GM21717 (cell line): Measurements from ENCODE around the gene TBX6.

Experiments used
- ATAC-seq: cut with Tn5 transposase; IDR thresholded peaks from one replicate; pipeline ENCODE4 v1.9.1; 2021; ENCODE audit warnings: mild to moderate bottlenecking, moderate library complexity; ENCODE audit not compliant: unreplicated experiment

Gene TBX6

DNA sequence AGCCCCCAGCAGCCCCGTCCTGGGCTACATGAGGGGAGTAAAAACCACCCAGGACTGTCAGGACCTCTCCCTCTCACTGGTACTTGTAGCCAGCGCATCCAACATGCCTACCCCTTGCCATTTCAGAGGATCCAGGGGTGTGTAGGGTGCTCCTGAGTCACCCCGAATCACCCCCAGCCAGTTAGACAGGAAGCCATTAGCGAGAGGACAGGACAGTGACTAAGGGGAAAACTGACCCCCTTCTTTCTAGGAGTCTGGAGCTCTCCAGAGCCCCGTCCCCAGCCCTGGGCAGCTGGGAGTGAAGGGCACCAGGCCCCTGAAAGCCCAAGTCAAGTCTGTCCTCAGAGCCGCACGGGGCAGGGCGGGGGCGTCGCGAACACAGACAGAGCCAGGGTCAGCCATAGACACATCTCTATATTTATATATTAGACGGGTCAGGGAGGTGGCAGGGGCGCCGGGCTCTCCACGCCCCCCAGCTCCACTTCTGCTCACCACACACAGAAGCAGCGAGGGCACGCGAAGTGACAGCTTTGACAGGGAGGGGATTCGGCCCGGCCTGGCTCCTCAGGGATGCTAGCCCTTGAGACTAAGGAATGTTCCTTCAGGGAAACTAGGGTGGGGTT is 22.1 kb upstream of the TBX6 start:
- ATAC-seq: no peak

- ATAC-seq: no peak
Observed at GRCh38 chr16:30113031-30113710, 21.4 kb upstream of the TBX6 start, which contains the start of gene GDPD3. Gene GDPD3, minus strand, starts transcription at chr16:30113537. Its CDS starts 59 bp downstream, at chr16:30113478.

GRCh38 chr16:30112197-30113030 is 20.7 kb upstream of the TBX6 start:
- no peak for ATAC-seq

GRCh38 chr16:30110661-30111060 is 18.9 kb upstream of the TBX6 start:
- no peak for ATAC-seq

GRCh38 chr16:30108059-30108850 is 16.5 kb upstream of the TBX6 start:
- ATAC-seq: no peak

- ATAC-seq: no peak
Observed at GRCh38 chr16:30104492-30104891, 12.8 kb upstream of the TBX6 start.

DNA sequence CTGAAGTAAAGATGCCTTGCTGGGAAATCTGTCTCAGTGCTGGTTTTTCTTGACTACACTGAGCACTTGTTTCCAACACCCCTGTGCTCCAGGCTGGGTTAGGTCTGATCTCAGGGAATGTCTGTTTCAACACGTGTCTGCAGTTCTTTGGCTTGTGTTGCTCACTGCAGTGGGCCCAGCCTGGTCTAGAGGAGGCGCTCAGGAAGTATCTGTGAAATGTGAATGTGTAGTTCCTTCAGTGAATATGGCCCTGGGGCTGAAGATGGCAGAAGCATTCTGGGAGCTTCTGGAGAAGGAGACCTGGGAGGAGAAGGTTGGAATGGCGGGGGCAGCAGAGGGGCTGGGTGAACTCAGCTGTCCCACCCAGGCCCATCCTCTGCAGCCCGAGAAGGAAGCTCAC is 12.4 kb upstream of the TBX6 start:
- ATAC-seq: no peak

DNA sequence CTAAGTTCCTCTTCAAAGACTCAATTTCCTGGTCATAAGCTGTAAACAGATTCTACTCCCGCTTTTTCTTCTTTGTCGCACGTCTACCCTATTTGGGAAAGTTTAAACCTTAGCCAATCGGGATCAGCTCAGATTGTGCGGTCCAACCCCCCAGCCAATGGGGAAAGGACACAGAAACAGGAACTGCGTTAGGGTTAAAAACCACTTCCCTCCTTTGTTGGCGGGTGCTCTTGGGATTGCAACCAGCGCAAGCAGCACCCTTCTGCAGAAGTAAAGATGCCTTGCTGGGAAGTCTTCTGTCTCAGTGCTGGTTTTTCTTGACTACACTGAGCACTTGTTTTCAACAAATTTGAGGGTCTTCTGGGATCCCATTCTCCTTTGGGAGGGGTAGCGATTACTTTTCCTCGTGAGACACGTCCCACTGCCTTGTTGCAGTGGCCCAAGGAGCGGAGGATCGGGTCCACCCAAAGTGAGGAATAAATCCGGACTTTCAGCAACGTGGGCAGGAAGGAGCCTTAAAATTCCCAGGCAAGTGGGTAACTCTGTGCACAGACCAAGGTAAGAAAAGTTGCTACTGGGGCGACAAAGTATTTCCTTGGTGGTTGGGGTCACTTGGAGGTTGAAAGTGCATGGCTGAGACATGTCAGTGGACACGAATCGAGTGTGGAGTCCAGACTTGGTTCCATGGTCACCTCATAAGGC is 5.3 kb upstream of the TBX6 start:
- ATAC-seq: no peak

DNA sequence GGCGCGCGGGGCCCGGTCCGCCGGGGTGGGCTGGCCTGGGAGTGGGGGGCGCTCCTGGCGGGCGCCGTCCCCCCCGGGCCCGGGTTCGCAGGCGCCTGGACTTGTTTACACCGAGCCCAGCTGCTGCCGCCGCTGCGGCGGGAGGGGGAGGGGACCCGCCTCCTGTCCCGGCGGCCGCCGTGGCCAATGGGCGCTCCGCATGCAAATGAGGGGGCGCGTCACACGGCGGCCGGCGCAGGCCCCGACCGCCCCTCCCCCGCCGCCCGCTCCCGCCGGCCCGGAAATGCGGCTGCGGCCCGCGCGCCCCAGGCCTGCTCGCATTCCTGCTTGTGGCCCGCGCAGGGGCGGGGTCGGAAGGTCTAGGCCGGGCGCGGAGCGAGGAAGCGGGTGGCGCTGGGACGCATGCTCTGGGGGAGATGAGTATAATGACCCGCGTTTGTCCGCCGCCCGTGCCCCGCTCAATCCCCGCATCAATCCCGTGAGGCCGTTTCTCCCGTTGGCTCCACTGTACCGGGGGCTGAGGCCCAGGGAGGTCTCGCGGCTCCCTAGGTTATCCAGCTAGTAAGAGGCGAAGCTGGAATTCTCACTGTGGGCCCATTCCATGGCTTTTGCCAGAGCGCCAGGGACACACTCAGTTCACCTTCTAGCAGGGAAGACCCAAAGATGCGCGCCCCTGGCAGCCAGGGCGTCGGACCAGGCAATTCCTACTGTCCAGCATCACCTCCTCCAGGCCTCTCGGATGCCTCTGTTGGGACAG is 4.6 kb upstream of the TBX6 start, which contains the start of gene YPEL3:
Gene YPEL3 (minus strand): TSS at position 109 of the 757 bp plus-strand sequence. CDS start 731 bp downstream, outside the sequence.
- peak; percentile 33 for ATAC-seq

DNA sequence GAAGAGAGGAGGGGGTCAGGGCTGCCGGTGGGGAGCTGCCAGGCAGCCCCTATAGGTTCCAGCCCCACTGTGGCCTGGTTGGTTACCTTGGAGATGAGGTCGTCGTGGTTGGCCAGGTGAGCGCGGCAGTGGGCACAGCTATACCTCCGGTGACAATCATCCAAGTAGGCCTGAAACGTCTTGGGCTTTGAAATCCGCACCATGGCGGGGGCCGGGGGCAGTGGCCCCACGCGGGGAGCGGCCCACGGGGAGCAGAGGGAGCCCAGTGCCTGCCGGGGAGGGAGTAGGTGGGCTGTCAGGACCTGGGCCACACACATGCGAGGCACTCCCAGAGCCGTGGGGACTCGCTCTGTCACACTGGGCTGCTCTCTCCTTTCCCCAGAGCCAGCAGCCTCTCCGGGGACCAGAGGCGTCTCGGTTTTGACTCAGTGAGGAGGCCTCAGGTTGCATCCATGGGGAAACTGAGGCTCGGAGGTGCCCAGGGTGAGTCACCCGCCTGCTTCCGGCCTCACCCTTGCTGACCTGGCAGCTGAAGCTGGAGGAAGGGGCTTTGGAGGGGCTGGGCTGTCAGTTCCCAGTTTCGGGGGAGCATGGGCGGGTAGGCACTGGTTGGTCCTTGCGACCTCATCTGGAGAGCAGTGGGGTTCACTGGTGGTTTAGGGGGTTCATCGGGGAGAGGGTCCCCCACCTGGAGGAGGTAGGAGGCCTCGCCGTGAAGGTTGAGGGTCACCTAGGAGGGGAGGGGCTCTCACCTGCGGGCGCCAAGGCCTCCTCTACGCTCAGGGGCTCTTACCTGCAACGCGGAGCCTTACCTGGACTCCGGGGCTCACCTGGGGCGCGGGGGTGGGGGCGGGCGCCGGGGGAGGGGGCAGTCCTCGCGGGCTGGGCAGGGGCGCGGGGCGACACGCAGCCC is 3.7 kb upstream of the TBX6 start:
- ATAC-seq: no peak

GRCh38 chr16:30094541-30095165 is 2.9 kb upstream of the TBX6 start:
- ATAC-seq: no peak

- peak; percentile 39 for ATAC-seq
Observed at GRCh38 chr16:30092373-30093010, 768 bp upstream of the TBX6 start.

- no peak for ATAC-seq
Observed at GRCh38 chr16:30090610-30091331, 953 bp downstream of the TBX6 start.

- ATAC-seq: no peak
Observed at GRCh38 chr16:30088832-30089624, 2.7 kb downstream of the TBX6 start.

GRCh38 chr16:30088237-30088831 is 3.4 kb downstream of the TBX6 start:
- ATAC-seq: no peak
